Lung (tissue), 12 donors: ENCODE measurements around the gene NR6A1. TPM values are rescaled to one million over a fixed set of nuclear protein-coding genes. Genes with fewer than 3 reads are reported as not detected.

Source experiments
- ATAC-seq: fragments of 200-7000 bp; cut with Tn5 transposase; one replicate; pipeline ENCODE4 v1.9.1; 2020; ENCODE audit warnings: moderate number of reproducible peaks; ENCODE audit not compliant: insufficient read depth, low FRiP score
- DNase-seq, 3 donors: peaks; one replicate each; pipeline ENCODE4 v3.0.0-alpha.2; 2013 to 2017
- H3K27ac ChIP-seq, 2 donors: one replicate each; pipeline ENCODE4 v1.5.1; 2013; ENCODE audit warnings: mild to moderate bottlenecking in 2 of 2, moderate library complexity in 2 of 2, control low read depth in 1 of 2, inconsistent platforms in 1 of 2, low read depth in 1 of 2, low read length in 1 of 2
- H3K27me3 ChIP-seq, 3 donors: one replicate each; pipeline ENCODE4 v1.5.1; 2013; ENCODE audit warnings: low read length in 2 of 3; ENCODE audit not compliant: control insufficient read depth in 3 of 3, insufficient read depth in 3 of 3
- H3K36me3 ChIP-seq, 4 donors: one replicate each; pipeline ENCODE4 v1.5.1; 2013; ENCODE audit warnings: low read length in 4 of 4, mild to moderate bottlenecking in 1 of 4, moderate library complexity in 1 of 4; ENCODE audit not compliant: control insufficient read depth in 4 of 4, insufficient read depth in 4 of 4
- H3K4me1 ChIP-seq, 5 donors: one replicate each; pipeline ENCODE4 v1.5.1; 2013; ENCODE audit warnings: low read length in 5 of 5, mild to moderate bottlenecking in 2 of 5, moderate library complexity in 1 of 5; ENCODE audit not compliant: control insufficient read depth in 5 of 5, insufficient read depth in 5 of 5
- H3K4me3 ChIP-seq: one replicate; pipeline ENCODE4 v1.5.1; 2013; ENCODE audit warnings: mild to moderate bottlenecking, control low read depth, moderate library complexity
- H3K9ac ChIP-seq, 2 donors: one replicate each; pipeline ENCODE4 v1.5.1; 2013; ENCODE audit warnings: low read length in 2 of 2, control low read depth in 1 of 2; ENCODE audit not compliant: insufficient read depth in 1 of 2
- H3K9me3 ChIP-seq, 4 donors: one replicate each; pipeline ENCODE4 v1.5.1; 2013; ENCODE audit warnings: low read length in 3 of 4, mild to moderate bottlenecking in 1 of 4, moderate library complexity in 1 of 4; ENCODE audit not compliant: control insufficient read depth in 4 of 4, insufficient read depth in 3 of 4
- CTCF ChIP-seq: IDR thresholded peaks from 2 replicates; pipeline ENCODE4 v1.5.1; 2012; ENCODE audit warnings: mild to moderate bottlenecking; ENCODE audit errors: control extremely low read depth, extremely low read depth
- WGBS, 2 donors: extraction: QIAGEN DNeasy Blood & Tissue Kit; methylation state at CpG; one replicate each; pipeline ENCODE4 v1.1.7; 2013; 5-methylcytosine and 5-hydroxymethylcytosine counted together
- polyA plus RNA-seq, 2 donors: library from polyadenylated mRNA; stranded (reverse); fragments of 200-250 nt; gene quantifications; one replicate each; pipeline ENCODE4 v1.2.1, GENCODE V29; 2013
- total RNA-seq, 2 donors: library from RNA; depleted of rRNA in 1 of 2; stranded (reverse); fragments of >200 nt in 1 of 2; gene quantifications; one replicate each; pipeline ENCODE4 v1.2.1, GENCODE V29; 2014 to 2021
- donor health status: control.
- donor health status: control.
- donor health status: Bipolar disorder and iron deficiency.
- donor health status: healthy.
- donor health status: DM: yes; HTN: yes; CAD: no.

Gene NR6A1
- total and polyA plus RNA-seq, 4 donors = 0.94 to 4.0 (median 2.4) TPM

- DNase-seq = peak in 1 of 3 donors; percentile 14
- Histone ChIP-seq H3K4me3 (no peak overlapping the region), H3K27me3 (no peaks in the 10 kb centered on the region), H3K36me3 (no peaks in the 10 kb centered on the region), H3K9ac (no peak overlapping the region), H3K9me3 (no peaks in the 10 kb centered on the region), H3K4me1 (no peaks in the 10 kb centered on the region), H3K27ac (peak overlapping the region in 1 of 2 donors; percentile 19)
- peak; percentile 47 for ATAC-seq
- 68 to 73% methylated on average over 14 of the region's 14 CpGs for WGBS, 2 donors
- TF ChIP-seq CTCF = no peak
Observed at GRCh38 chr9:124733964-124734740, 37.0 kb downstream of the NR6A1 start.

DNA sequence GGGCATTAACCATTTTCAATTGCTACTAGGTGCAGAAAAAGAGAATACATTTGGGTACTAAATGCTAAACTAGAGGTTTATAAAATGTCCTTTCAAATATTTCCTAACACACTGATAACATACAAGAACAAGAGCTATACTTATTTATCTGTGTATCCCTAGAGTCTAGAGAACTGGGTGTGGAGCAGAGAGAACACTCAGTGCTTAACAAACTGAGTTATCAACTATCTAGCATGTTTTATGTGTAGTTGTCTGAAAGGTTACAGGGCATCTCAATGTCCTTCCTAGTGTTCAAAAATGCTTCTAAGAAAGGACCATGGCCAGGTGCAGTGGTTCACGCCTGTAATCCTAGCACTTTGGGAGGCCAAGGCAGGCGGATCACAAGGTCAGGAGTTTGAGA lies 40.3 kb downstream of the NR6A1 start:
- ATAC-seq = no peak
- Histone ChIP-seq H3K4me3 (no peak overlapping the region), H3K9me3 (no peaks in the 10 kb centered on the region), H3K27me3 (no peaks in the 10 kb centered on the region), H3K4me1 (peaks cover 0 to 7% (median 0%) of the 10 kb centered on the region in 5 donors), H3K27ac (no peak overlapping the region), H3K9ac (no peak overlapping the region), H3K36me3 (no peaks in the 10 kb centered on the region)
- DNase-seq = no peak
- TF ChIP-seq CTCF = no peak
- WGBS, 2 donors = 100% methylated on average over 2 of the region's 2 CpGs

DNA sequence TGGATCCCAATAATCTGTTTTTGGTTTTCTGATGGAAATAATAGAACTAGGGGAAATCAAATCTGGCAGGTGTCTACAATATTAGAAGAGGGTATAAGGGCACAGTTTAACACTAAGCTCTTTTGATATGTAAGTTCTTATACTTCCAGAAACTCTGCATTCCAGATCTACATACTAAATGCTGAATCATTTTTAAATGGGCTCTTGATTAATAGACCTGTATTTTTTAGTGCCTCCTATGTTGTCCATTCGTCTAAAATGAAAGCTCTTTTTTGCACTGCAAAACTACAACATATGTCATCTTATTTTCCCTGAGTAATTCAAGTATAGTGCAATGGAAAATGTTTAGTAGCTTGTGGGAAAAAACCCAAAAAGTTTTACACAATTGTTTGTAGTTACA lies 44.2 kb downstream of the NR6A1 start:
- 79 to 86% methylated on average over 1 of the region's 1 CpG for WGBS, 2 donors
- no peaks in the 10 kb centered on the region for H3K36me3 ChIP-seq

More for the DNA sequence above, 44.2 kb downstream of the NR6A1 start:
- DNase-seq (no peak), ATAC-seq (no peak)
- Histone ChIP-seq H3K27me3 (no peaks in the 10 kb centered on the region), H3K4me1 (peaks cover 0 to 22% (median 9%) of the 10 kb centered on the region in 5 donors), H3K4me3 (no peak overlapping the region), H3K9me3 (no peaks in the 10 kb centered on the region), H3K27ac (no peak overlapping the region), H3K9ac (no peak overlapping the region)
- no peak for TF ChIP-seq CTCF
